AG04449 (cell line): ENCODE measurements around the gene RBP5.

Source experiments
- CTCF ChIA-PET: fragments of 350-600 bp; formaldehyde crosslinking; extraction: SDS; loops from one replicate; lab custom pipeline; 2021; ENCODE audit warnings: antibody characterized with exemption; lab: Yijun Ruan, JAX
- POLR2A ChIA-PET: fragments of 400-600, 350-600 bp; formaldehyde crosslinking; extraction: SDS; loops from one replicate; lab custom pipeline; 2020; ENCODE audit warnings: antibody characterized with exemption, inconsistent platforms; lab: Yijun Ruan, JAX
- DNase-seq: peaks from one replicate; pipeline ENCODE4 v3.0.0-alpha.2; 2010; ENCODE audit warnings: low read depth, low spot score
- H3K4me3 ChIP-seq: 2 replicates; pipeline ENCODE4 v1.5.1; 2011; ENCODE audit warnings: low read depth, mild to moderate bottlenecking, control low read depth, low read length
- CTCF ChIP-seq: IDR thresholded peaks from one replicate; pipeline ENCODE4 v1.5.1; 2011; ENCODE audit warnings: mild to moderate bottlenecking, moderate library complexity, low read length, control low read depth, inconsistent platforms; ENCODE audit not compliant: insufficient read depth; ENCODE audit errors: missing control alignments

RBP5 gene

GRCh38 chr12:7151532-7151931, 22.8 kb upstream of the RBP5 start:
- CTCF ChIA-PET: interaction anchor here (1.6 to 1.7 kb wide), 2 partner anchors 10 to 38 kb away, joined by 5 to 13 read pairs; partner anchors contain the start of gene PEX5
- DNase-seq: no peak
- POLR2A ChIA-PET: no interaction called here
- TF ChIP-seq CTCF: no peak
- H3K4me3 ChIP-seq: no peak overlapping the region

- ChIA-PET CTCF (interaction anchor here (1.6 to 1.7 kb wide), 2 partner anchors 10 to 38 kb away, joined by 5 to 13 read pairs; partner anchors contain the start of gene PEX5), POLR2A (no interaction called here)
- H3K4me3 ChIP-seq: no peak overlapping the region
- TF ChIP-seq CTCF: no peak
- no peak for DNase-seq
Measured at GRCh38 chr12:7150841-7151240, 22.2 kb upstream of the RBP5 start.

GRCh38 chr12:7150356-7150755, 21.7 kb upstream of the RBP5 start:
- ChIA-PET CTCF (interaction anchor here (0.9 to 1.7 kb wide), 3 partner anchors 9 to 39 kb away, joined by 3 to 13 read pairs (median 5); partner anchors contain the start of gene PEX5), POLR2A (no interaction called here)
- H3K4me3 ChIP-seq: no peak overlapping the region
- no peak for TF ChIP-seq CTCF
- no peak for DNase-seq

- no peak for TF ChIP-seq CTCF
- ChIA-PET CTCF (interaction anchor here (0.7 to 8.2 kb wide), 7 partner anchors 9 to 488 kb away, joined by 3 to 151 read pairs (median 7); partner anchors contain the start of gene PEX5), POLR2A (no interaction called here)
- no peak overlapping the region for H3K4me3 ChIP-seq
- no peak for DNase-seq
Measured at GRCh38 chr12:7146906-7147305, 18.2 kb upstream of the RBP5 start.

GRCh38 chr12:7146228-7146627, 17.5 kb upstream of the RBP5 start:
- ChIA-PET CTCF (interaction anchor here (0.9 to 8.2 kb wide), 15 partner anchors 10 to 491 kb away, joined by 3 to 151 read pairs (median 15); partner anchors contain the start of genes C1RL, CLSTN3, PEX5 and RBP5), POLR2A (no interaction called here)
- H3K4me3 ChIP-seq: no peak overlapping the region
- TF ChIP-seq CTCF: no peak
- no peak for DNase-seq

GRCh38 chr12:7145671-7146070, 17.0 kb upstream of the RBP5 start:
- H3K4me3 ChIP-seq: no peak overlapping the region
- ChIA-PET POLR2A (no interaction called here), CTCF (interaction anchor here (0.9 to 8.2 kb wide), 21 partner anchors 10 to 494 kb away, joined by 3 to 151 read pairs (median 10); partner anchors contain the start of genes C1RL, CLSTN3, PEX5 and RBP5)
- no peak for DNase-seq
- no peak for TF ChIP-seq CTCF
